Tibial nerve (tissue), 4 donors: ENCODE measurements around the gene RAB14. TPM values are rescaled to one million over a fixed set of nuclear protein-coding genes. Genes with fewer than 3 reads are reported as not detected.
"Not testable (repeated sequence)": the region's sequence is repeated elsewhere in the genome, so short reads cannot be mapped to it uniquely, and the experiment has no call there.

Experiments used
- DNase-seq, 2 donors: peaks; one replicate each; pipeline ENCODE4 v3.0.0-alpha.2; 2019; ENCODE audit warnings: low spot score in 2 of 2
- H3K27ac ChIP-seq, 4 donors: fragments of 200-600 bp; sonication (generic) in 3 of 4; one replicate each; pipeline ENCODE4 v1.5.1; 2017 to 2019; ENCODE audit warnings: mild to moderate bottlenecking in 1 of 4
- H3K27me3 ChIP-seq, 2 donors: fragments of 200-600 bp; sonication (generic) in 1 of 2; one replicate each; pipeline versions ENCODE4 v1.5.1 to v1.6.0; 2017 to 2019
- H3K36me3 ChIP-seq, 3 donors: fragments of 200-600 bp; sonication (generic); one replicate each; pipeline ENCODE4 v1.5.1; 2018 to 2019
- H3K4me1 ChIP-seq, 4 donors: fragments of 200-600 bp; sonication (generic) in 3 of 4; one replicate each; pipeline ENCODE4 v1.5.1; 2017 to 2019
- H3K4me3 ChIP-seq, 4 donors: fragments of 200-600 bp; sonication (generic) in 3 of 4; one replicate each; pipeline ENCODE4 v1.5.1; 2017 to 2019; ENCODE audit warnings: mild to moderate bottlenecking in 1 of 4, moderate library complexity in 1 of 4
- H3K9me3 ChIP-seq, 4 donors: fragments of 200-600 bp; sonication (generic) in 3 of 4; one replicate each; pipeline ENCODE4 v1.5.1; 2017 to 2019
- CTCF ChIP-seq, 5 experiments: fragments of 200-600 bp in 3 of 5; fragments of 450-650 bp in 2 of 5; sonication (generic) in 3 of 5; IDR thresholded peaks; one replicate each; pipeline ENCODE4 v1.5.1; 2016 to 2019; ENCODE audit warnings: antibody characterized with exemption in 5 of 5, mild to moderate bottlenecking in 3 of 5, moderate library complexity in 2 of 5
- EP300 ChIP-seq, 2 donors: sonication (generic); formaldehyde crosslinking; IDR thresholded peaks; one replicate each; pipeline ENCODE4 v1.6.1; 2017; ENCODE audit warnings: antibody characterized with exemption in 2 of 2, mild to moderate bottlenecking in 1 of 2
- POLR2A ChIP-seq, 2 donors: fragments of 450-650 bp; IDR thresholded peaks; one replicate each; pipeline ENCODE4 v1.6.1; 2017; ENCODE audit warnings: antibody characterized with exemption in 2 of 2, mild to moderate bottlenecking in 2 of 2, moderate library complexity in 2 of 2
- WGBS, 2 donors: methylation state at CpG; one replicate each; pipeline ENCODE4 v1.1.5; 2018; 5-methylcytosine and 5-hydroxymethylcytosine counted together
- total RNA-seq, 4 donors: library from RNA; depleted of rRNA; stranded (reverse); fragments of >200 nt; gene quantifications; one replicate each; pipeline ENCODE4 v1.1.0, GENCODE V29; 2016

The RAB14 gene
- total RNA-seq, 4 donors from 2014 or later = 36.3 to 45.4 (median 40.6) TPM

- H3K27ac ChIP-seq = no peak overlapping the region
- 66 to 77% methylated on average over 3 of the region's 3 CpGs for WGBS, 2 donors
- H3K4me1 ChIP-seq = peaks cover 0 to 55% (median 5%) of the 10 kb centered on the region in 4 donors
Observed at GRCh38 chr9:121182101-121182836, 19.4 kb downstream of the RAB14 start.

GRCh38 chr9:121179930-121180681 lies 21.6 kb downstream of the RAB14 start:
- H3K4me3 ChIP-seq = no peak overlapping the region
- no peak for DNase-seq
- H3K9me3 ChIP-seq = no peaks in the 10 kb centered on the region
- WGBS, 2 donors = 62 to 68% methylated on average over 3 of the region's 3 CpGs
- H3K27me3 ChIP-seq = no peaks in the 10 kb centered on the region
- H3K4me1 ChIP-seq = peaks cover 0 to 38% (median 4%) of the 10 kb centered on the region in 4 donors
- no peak for TF ChIP-seq CTCF (IDR thresholded peaks at IDR 0.05)
- peaks cover 2 to 60% (median 3%) of the 10 kb centered on the region in 3 donors for H3K36me3 ChIP-seq
- no peak overlapping the region for H3K27ac ChIP-seq

More at GRCh38 chr9:121182101-121182836, 19.4 kb downstream of the RAB14 start:
- no peak overlapping the region for H3K4me3 ChIP-seq
- DNase-seq = no peak
- no peaks in the 10 kb centered on the region for H3K9me3 ChIP-seq
- TF ChIP-seq POLR2A (IDR thresholded peaks at IDR 0.05) (no peak), CTCF (IDR thresholded peaks at IDR 0.05) (no peak), EP300 (IDR thresholded peaks at IDR 0.05) (no peak)
- H3K36me3 ChIP-seq = peaks cover 0 to 53% (median 2%) of the 10 kb centered on the region in 3 donors
- no peaks in the 10 kb centered on the region for H3K27me3 ChIP-seq

GRCh38 chr9:121179373-121179721 lies 22.3 kb downstream of the RAB14 start:
- DNase-seq, H3K4me3 ChIP-seq, H3K27me3 ChIP-seq, H3K9me3 ChIP-seq, H3K27ac ChIP-seq: not testable (repeated sequence)
- H3K36me3 ChIP-seq = peaks cover 2 to 67% (median 5%) of the 10 kb centered on the region in 3 donors
- peaks cover 0 to 33% (median 4%) of the 10 kb centered on the region in 4 donors for H3K4me1 ChIP-seq
- 78 to 83% methylated on average over 1 of the region's 1 CpG for WGBS, 2 donors

GRCh38 chr9:121178676-121179372 lies 22.8 kb downstream of the RAB14 start:
- no peak overlapping the region for H3K4me3 ChIP-seq
- 89 to 90% methylated on average over 6 of the region's 6 CpGs for WGBS, 2 donors
- H3K27ac ChIP-seq = no peak overlapping the region
- H3K36me3 ChIP-seq = peaks cover 2 to 73% (median 10%) of the 10 kb centered on the region in 3 donors
- no peaks in the 10 kb centered on the region for H3K9me3 ChIP-seq
- TF ChIP-seq CTCF (IDR thresholded peaks at IDR 0.05) (no peak), POLR2A (IDR thresholded peaks at IDR 0.05) (no peak), EP300 (IDR thresholded peaks at IDR 0.05) (no peak)
- peaks cover 0 to 32% (median 4%) of the 10 kb centered on the region in 4 donors for H3K4me1 ChIP-seq
- no peak for DNase-seq
- no peaks in the 10 kb centered on the region for H3K27me3 ChIP-seq

- H3K9me3 ChIP-seq = no peaks in the 10 kb centered on the region
- no peak for TF ChIP-seq EP300 (IDR thresholded peaks at IDR 0.05)
- TF ChIP-seq POLR2A (IDR thresholded peaks at IDR 0.05) = no peak
- H3K4me1 ChIP-seq = no peaks in the 10 kb centered on the region
- H3K36me3 ChIP-seq = peaks cover 0 to 96% (median 29%) of the 10 kb centered on the region in 3 donors
- no peak for DNase-seq
- H3K27ac ChIP-seq = no peak overlapping the region
- no peaks in the 10 kb centered on the region for H3K27me3 ChIP-seq
- WGBS, 2 donors = 90 to 93% methylated on average over 7 of the region's 7 CpGs
- H3K4me3 ChIP-seq = no peak overlapping the region
Observed at GRCh38 chr9:121173501-121173900, 28.2 kb downstream of the RAB14 start.
